NOMO-1 treated with dmso at 0.1 percent for 144 hours (cell line): Measurements from ENCODE around the gene SCGB1C2.
"Not testable (repeated sequence)": the region's sequence is repeated elsewhere in the genome, so short reads cannot be mapped to it uniquely, and the experiment has no call there.

ENCODE experiments used
- DNase-seq: peaks from one replicate; lab custom pipeline; 2025; ENCODE audit not compliant: unreplicated experiment; lab: John Stamatoyannopoulos, UW

Gene SCGB1C2

DNA sequence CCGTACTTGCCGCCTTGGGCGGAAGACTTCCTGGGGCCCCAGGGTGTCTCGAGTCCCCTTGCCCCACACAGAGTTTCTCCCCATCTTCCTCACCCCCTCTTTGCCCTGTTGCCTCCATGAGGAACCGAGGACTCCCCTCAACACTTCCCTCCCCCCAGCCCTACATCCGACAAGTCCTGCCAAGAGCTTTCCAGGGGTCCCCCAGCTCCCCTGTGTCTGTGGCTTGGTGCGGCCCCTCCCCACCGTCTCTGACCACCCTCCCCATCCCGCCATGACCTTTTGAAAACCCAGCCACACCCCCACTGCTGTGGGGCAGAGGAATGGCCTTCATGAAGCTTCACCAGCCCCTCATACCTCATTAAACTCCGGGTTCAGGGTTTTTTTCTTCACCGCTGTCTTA is 11.4 kb downstream of the SCGB1C2 start:
- no peak for DNase-seq

DNA sequence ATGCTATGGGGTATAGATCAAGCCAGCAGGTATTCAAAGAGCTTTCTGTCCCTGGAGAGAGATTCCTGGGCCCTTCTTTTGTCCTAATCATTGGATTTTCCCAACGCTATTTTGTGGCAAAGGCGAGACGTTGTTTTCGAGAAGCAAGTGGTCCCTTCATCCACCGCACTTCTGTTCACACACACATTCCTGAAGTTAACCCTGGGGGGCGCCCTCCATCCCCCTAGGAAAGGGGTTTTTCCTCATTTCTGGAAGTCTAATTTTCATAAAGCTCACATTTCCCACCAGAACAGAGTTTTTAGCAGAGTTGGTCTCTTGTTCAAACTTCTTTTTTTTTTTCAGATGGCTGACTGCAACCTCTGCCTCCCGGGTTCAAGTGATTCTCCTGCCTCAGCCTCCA is 11.9 kb downstream of the SCGB1C2 start:
- no peak for DNase-seq

DNA sequence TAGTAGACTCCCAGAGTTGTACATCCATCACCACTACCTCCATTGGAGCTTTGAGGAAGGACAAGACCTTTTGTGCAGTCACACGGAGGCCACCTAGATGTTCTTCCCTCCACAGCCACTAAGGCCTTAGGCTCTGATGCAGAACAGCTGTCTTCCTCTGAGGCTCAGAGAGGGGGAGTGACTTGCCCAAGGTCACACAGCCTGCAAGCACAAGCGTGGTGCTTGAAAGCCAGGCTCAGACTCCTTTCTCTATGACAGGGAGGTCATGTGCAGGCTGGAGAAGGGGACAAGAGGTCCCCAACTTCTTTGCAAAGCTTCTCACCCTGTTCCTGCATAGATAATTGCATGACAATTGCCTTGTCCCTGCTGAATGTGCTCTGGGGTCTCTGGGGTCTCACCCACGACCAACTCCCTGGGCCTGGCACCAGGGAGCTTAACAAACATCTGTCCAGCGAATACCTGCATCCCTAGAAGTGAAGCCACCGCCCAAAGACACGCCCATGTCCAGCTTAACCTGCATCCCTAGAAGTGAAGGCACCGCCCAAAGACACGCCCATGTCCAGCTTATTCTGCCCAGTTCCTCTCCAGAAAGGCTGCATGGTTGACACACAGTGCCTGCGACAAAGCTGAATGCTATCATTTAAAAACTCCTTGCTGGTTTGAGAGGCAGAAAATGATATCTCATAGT is 12.7 kb downstream of the SCGB1C2 start:
- DNase-seq: no peak

DNA sequence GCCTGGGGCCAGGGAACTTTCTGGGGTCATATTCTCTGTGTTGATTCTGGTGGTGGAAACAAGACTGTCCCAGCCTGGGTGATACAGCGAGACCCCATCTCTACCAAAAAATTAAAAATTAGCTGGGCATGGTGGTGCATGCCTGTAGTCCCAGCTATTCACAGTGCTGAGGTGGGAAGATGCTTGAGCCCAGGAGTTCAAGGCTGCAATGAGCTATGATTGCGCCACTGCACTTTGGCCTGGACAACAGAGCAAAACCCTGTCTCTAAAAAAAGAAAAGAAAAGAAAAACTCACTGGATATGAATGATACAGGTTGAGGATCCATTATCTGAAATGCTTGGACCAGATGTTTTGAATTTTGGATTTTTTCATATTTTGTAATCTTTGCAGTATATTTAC is 13.6 kb downstream of the SCGB1C2 start:
- no peak for DNase-seq

DNA sequence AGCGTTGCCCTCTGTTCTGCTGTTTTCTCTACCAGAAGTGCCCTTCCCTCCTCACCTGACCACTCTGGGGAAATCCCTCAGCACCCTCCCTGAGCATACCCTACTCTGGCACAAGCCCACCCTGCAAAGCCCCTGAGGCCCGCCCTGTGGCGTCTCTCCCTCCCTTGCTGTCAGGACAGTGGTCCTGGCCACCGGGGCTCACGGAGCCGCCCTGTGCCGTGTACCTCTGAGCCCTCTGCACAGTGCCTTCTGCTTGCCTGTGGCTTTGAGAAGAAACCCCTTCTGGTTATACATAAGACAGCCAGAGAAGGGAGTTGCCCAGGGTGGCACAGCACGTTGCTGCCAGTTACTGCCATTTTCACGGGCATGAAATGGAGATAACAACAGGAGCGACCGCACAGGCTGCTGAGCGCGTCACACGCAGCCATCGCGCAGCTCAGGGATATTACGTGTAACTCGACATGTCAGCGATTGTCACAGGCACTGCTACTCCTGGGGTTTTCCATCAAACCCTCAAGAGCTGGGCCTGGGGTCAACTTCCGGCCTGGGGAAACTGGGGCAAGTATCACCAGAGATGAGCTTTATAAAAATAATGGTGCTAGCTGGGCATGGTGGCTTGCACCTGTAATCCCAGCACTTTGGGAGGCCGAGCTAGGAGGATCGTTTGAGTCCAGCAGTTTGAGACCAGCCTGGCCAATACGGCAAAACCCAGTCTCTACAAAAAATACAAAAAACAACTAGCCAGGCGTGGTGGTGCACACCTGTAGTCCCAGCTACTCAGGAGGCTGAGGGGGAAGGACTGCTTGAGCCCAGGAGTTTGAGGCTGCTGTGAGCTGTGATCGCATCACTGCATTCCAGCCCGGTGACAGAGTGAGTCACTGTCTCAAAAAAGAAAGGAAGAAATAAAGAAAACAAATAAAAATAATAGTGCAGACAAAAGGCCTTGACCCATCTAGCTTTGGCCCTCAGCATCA is 14.8 kb downstream of the SCGB1C2 start:
- DNase-seq: no peak

DNA sequence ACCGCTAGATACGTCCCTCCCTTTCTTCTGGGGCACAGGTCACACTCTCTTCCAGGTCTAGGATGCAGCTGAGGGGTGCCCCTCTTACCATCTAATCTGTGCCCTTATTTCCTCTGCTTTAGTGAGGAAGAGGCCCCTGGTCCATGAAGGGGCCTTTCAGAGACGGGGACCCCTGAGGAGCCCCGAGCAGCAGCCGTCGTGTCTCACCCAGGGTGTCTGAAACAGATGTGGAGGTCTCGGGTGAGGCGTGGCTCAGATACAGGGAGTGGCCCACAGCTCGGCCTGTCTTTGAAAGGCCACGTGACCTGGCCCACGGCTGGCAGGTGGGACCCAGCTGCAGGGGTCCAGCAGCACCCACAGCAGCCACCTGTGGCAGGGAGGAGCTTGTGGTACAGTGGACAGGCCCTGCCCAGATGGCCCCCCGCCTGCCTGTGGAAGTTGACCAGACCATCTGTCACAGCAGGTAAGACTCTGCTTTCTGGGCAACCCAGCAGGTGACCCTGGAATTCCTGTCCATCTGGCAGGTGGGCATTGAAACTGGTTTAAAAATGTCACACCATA is 15.6 kb downstream of the SCGB1C2 start:
- no peak for DNase-seq

DNA sequence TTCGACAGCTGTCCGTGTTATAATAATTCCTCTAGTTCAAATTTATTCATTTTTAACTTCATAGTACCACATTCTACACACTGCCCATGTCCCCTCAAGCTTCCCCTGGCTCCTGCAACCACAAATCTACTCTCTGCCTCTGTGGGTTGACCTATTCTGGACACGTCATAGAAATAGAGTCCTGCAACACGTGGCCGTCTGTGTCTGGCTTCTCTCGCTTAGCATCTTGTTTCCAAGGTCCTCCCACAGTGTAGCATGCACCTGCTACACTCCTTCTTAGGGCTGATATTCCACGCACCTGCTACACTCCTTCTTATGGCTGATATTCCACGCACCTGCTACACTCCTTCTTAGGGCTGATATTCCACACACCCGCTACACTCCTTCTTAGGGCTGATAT is 16.5 kb downstream of the SCGB1C2 start:
- no peak for DNase-seq

DNA sequence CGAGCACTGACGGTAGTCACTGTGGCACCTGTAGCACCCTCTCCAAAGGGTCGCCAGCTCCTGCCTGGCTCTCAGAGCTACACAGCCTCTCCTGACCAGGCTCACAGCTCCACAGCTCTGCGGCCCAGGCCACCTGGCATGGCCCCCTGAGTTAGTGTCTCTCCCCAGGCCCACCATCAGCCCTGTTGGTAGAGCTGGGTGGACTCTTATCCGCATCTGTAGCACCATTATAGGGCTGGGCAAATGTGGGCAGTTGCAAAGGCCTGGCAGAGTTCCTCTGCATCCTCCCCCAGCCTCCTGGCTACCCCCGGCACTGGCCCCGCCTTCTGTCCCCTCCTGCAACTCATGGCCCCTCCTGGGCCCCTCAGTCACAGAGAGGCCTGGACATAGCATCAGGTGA is 18.2 kb downstream of the SCGB1C2 start:
- no peak for DNase-seq

DNA sequence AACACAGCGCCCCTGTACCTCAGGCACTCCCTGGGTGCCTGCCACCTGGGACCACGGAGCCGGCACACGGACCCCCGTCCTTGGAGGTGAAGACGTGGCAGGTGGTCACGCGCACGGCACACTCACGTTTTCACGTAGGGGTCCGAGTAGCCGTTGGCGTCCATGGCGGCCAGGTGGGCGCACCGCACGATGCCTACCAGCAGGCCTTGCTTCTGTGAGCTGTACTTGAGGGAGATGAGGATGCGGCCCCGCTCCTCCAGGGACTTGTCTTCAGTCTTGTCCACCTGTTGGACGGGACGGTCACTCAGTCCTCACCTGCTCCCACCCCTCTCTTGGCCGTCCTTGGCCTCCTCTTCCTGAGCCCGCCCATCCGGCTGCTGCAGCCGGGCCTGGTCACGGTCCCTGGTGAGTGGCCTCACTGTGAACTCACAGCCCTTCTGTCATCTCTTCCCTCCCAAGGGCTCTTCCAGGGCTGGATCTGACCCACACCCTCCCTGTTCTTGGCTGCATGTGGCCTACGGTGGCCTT is 18.8 kb downstream of the SCGB1C2 start:
- no peak for DNase-seq

DNA sequence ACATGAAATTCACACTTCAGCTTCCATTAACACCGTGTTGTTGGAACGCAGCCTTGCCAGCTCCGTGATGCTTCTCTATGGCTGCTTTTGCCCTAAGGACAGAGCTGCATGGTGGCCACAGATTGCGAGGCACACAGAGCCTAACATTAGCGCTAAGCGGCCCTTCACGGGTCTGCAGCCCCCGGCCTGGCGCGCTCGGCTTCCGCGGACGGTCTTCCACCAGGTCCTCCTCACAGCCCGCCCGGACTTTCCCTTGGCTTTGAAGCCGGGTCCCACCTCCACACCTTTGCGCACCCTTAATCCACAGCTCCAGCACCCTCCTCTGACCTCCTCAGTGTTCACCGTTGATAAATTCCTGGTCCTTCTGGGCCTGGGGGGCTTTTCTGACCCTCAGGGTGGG is 19.6 kb downstream of the SCGB1C2 start:
- DNase-seq: no peak

DNA sequence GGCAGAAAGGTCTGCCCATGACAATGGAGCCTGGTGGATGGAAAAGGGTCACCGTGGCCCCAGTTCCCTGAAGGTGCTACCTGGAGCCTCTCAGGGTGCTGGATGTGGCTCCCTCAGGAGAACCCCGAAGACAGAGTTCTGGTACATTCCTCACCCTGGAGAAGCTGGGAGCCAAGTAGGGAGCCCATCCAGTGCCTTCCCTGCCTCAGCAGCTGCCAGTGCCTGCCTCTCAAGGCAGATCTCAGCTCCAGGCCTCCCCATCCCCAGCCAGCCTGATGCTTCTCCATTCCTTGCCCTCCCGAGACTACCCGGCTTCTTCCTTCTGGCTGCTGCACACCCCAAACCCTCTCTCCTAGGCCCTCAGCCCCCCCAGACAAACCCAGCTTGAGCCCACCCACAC is 20.5 kb downstream of the SCGB1C2 start:
- DNase-seq: no peak

DNA sequence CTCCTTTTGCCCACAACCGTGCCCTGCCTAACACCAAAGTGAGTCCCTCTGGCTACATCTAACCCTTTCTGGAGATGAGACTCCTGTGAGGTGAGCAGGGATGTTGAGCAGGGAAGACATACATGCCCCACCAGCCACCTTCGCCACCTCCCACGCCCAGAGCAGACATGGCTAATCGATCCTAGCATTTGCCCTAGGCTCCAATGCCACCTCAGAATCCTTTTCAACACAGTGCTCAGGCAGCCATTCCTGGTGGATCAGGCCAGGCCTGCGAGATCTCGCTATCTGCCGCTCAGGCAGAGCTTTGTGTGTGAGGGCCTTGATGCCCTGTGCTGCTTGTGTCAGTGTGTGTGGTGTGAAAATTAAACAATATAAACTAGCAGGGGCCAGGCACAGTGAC is 21.0 kb downstream of the SCGB1C2 start:
- no peak for DNase-seq

DNA sequence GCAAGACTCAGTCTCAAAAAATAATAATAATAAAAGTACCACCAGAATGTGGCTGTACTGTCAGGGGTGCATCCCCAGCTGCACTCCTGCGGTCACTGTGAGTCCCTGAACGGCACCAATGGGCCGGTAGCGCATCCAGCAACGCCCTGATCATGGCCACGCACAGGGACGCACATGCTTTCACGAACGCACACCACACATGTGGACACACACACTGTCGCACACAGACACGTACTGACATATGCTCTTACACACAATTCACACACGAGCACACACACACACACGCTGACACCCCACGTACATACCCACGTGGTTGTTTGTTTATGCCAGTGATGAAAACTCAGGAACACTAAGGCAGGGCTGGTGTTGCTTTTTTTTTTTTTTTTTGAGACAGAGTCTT is 22.2 kb downstream of the SCGB1C2 start:
- no peak for DNase-seq

DNA sequence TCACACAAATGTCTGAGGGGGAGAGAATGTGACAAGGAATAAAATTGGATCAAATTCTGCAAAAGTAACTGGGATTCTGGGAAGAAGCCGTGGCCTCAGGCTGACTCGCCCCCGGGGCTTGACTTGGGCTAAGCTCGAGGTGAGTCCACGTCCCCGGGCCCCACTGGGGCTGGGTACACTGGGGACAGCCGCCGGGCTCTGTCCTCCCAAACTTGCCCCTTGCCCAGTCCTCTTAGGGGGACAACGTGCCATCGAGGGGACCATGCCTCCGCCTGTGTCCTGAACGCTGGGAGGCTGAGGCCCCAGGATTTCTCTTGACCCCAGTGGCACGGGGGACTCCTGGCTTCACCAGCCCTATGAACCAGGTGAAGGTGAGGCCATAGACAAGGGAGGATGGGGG is 23.0 kb downstream of the SCGB1C2 start:
- no peak for DNase-seq

DNA sequence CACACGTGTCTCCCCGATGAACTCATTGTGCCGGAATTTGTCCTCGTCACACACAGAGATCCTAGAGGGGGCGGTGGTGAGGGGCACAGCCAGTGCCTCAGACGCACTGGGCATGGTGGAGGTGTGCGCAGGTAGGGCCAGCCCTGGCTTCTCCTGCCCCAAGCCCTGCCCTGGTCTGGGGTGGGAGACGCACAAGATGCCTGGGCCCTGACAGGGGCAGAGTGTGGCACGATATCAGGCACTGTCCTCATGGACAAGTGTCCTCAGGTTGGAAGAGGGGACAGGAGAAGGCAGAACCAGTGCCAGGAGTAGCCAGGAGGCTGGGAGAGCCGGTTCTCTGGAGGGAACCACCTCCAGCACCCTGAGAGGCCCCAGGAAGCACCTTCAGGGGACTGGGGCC is 24.1 kb downstream of the SCGB1C2 start:
- no peak for DNase-seq

DNA sequence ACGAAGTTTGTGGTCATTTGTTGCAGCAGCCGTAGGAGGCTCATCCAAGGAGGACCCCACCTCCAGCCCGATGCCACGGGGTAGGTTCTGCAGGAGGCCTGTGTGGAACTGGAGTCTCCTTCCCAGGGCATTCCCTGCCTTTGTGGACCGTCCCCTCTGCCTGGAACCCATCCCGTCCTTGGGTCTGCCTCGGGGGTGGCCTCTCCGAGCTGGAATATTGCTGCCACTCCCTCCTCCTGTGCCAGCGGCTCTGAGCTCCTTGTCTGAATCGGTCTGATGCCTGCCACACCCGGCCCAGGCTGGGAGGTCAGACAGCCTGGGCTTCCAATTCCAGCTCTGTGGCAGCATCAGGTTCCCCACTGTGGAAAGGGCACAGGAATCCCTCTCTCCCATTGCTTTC is 25.3 kb downstream of the SCGB1C2 start:
- no peak for DNase-seq

DNA sequence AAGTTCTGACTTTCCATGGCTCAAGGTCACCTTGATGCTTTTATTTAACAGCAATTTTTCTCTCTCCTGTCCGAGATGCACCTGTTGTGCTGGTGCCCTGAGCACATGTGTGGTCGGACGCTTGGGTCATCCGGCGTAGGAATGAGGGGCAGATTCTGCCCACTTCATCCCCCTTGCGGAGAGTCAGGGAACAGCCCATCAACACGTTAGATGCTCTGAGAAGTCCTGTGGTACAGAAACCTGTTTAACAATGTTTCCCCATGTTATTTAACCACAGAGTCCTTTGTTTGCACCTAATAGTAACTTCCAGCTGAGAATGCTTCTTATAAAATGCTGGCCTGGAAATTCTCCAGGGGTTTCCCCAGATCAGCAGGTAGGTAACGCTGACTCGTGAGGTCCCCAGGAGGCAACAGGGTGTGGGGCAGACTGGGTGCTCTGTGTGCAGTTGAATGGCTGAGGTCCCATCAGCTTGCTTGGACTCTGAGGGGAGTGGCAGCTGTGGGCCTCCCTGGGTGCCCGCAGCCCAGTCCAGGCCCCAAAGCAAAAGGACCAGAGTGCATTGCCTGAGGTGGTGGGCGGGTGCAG is 26.2 kb downstream of the SCGB1C2 start:
- no peak for DNase-seq

DNA sequence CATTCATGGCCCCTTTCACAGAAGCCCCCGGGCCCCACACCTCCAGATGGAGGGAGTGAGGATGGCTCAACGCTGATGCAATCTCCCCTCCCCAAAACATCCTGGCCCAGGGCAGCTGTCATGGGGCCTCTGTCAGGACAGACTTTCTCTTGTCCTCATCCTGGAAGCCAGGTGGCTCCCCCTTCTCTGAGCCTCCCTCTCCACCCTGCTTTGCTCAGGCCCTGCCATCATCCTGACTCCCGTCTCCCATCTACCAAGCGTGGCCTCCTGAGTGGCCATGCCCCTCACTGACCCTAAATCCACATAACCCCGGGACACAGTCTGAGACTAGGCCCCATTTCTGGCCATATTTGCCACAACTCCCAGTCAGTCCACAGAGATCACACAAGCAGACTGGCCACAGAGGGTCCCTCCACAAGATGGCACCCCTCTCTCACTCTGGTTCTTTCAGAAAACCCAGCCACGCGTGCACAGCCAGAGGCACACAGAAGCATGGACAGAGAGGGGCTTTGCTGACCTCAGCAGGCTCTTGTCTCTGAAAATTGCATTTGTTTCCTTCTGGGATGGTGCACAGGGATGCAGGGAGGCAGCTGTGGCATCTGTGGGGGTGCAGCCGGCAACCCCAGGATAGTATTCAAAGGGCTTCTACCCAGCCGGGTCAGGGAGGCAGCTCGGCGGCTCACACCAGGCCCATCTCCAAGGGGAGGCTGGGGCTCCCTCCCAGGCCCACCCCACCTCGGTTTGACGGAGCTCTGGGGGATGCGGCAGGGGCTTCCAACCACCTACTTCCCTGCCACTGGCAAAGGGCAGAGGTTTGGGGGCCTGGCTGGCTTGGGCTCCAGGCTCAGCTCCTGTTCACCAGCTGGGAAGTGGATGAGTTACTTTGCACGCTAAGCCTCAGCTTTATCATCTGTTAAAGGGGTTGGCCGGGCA is 27.2 kb downstream of the SCGB1C2 start:
- no peak for DNase-seq

DNA sequence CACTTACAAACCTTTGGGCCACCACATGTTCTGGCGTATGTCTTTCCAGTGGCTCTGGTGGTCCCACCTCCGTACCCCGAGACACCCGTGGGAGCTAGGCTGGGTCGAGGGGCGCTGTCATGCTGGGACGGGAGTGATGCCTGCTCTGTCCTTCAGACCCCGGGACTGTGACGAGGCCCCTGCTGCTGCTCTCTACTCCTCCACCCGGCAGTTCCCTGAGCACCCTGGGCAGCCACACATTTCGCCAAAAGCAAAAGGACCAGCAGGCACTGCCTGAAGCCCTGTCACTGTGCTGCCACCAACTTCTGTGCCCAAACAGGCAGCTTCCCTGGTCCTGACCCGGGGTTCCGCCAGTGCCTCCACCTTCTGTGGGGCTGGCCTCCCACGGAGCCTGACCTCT is 28.6 kb downstream of the SCGB1C2 start:
- DNase-seq: no peak

DNA sequence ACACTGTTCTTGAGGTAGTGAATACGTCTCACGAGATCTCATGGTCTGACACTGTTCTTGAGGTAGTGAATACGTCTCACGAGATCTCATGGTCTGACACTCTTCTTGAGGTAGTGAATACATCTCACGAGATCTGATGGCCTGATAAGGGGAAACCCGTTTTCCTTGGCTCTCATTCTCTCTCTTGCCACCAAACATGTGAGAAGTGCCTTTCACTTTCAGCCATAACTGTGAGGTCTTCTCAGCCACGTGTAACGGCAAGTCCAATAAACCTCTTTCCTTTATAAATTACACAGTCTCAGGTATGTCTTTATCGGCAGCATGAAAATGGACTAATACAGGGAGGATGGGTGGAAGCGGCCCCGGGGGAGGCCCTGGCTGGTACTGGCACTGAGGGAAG is 31.2 kb downstream of the SCGB1C2 start:
- DNase-seq: not testable (repeated sequence)
